GM06990 (cell line): Measurements from ENCODE around the gene RBPMS2.

Experiments
- DNase-seq: peaks from one replicate; pipeline ENCODE4 v3.0.0-alpha.2; 2011; ENCODE audit not compliant: insufficient read length; ENCODE audit errors: extremely low read depth
- H3K27me3 ChIP-seq: replicated peaks from 2 replicates; pipeline ENCODE4 v1.6.0; 2011; ENCODE audit warnings: low read length; ENCODE audit not compliant: control insufficient read depth, insufficient read depth
- H3K36me3 ChIP-seq: 2 replicates; pipeline ENCODE4 v1.5.1; 2011; ENCODE audit warnings: low read length; ENCODE audit not compliant: control insufficient read depth, insufficient read depth
- H3K4me3 ChIP-seq: replicated peaks from 2 replicates; pipeline ENCODE4 v1.5.1; 2011; ENCODE audit warnings: low read depth, mild to moderate bottlenecking, control low read depth, low read length
- TF ChIP-seq, protein P1 (sequence below): IDR thresholded peaks from 2 replicates; pipeline ENCODE4 v1.5.1; 2011; ENCODE audit warnings: low read length, control low read depth, mild to moderate bottlenecking, inconsistent platforms; ENCODE audit not compliant: insufficient read depth, poor library complexity, severe bottlenecking

Gene RBPMS2

DNA sequence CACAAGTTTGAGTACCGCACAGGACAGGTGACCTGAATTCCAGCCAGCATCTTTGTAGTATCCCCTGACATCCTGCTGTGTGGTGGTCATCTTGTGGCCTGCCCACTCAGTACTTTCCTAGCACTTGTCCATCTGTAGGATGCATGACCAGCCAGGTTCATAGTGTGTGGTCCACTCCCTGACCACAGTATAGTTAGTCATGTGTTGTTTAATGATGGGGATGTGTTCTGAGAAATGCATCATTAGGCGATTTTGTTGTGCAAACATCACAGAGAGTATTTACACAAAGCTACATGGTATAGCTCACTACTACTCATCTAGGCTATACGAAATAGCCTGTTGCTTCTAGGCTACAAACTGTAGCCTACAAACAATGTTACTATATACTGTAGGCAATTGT lies 16.9 kb upstream of the RBPMS2 start:
- TF ChIP-seq, protein P1, sequence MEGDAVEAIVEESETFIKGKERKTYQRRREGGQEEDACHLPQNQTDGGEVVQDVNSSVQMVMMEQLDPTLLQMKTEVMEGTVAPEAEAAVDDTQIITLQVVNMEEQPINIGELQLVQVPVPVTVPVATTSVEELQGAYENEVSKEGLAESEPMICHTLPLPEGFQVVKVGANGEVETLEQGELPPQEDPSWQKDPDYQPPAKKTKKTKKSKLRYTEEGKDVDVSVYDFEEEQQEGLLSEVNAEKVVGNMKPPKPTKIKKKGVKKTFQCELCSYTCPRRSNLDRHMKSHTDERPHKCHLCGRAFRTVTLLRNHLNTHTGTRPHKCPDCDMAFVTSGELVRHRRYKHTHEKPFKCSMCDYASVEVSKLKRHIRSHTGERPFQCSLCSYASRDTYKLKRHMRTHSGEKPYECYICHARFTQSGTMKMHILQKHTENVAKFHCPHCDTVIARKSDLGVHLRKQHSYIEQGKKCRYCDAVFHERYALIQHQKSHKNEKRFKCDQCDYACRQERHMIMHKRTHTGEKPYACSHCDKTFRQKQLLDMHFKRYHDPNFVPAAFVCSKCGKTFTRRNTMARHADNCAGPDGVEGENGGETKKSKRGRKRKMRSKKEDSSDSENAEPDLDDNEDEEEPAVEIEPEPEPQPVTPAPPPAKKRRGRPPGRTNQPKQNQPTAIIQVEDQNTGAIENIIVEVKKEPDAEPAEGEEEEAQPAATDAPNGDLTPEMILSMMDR = no peak
- H3K36me3 ChIP-seq = no peaks in the 10 kb centered on the region
- H3K4me3 ChIP-seq = no peak overlapping the region
- DNase-seq = no peak
- H3K27me3 ChIP-seq = no peaks in the 10 kb centered on the region

DNA sequence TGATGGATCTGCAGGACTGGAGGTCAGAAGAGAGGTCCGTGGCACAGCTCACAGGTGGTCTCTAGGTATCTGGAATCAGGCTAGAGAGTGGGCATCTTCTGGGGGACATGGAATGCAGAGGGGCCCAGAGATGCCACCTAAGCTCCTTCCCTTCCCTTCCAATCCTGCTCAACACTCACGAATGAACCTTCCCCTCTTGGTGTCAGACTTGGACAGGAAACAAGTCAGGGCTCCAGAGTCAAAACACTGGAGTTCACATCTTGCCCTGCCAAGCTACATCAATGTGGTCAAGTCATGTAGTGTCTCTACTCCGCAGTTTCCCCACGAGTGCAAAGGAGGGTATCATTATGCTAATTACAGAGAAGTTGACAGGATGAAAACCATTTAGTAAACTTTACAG lies 16.0 kb upstream of the RBPMS2 start:
- DNase-seq = no peak
- TF ChIP-seq, protein P1 = no peak
- H3K4me3 ChIP-seq = no peak overlapping the region
- H3K36me3 ChIP-seq = no peaks in the 10 kb centered on the region
- no peaks in the 10 kb centered on the region for H3K27me3 ChIP-seq

DNA sequence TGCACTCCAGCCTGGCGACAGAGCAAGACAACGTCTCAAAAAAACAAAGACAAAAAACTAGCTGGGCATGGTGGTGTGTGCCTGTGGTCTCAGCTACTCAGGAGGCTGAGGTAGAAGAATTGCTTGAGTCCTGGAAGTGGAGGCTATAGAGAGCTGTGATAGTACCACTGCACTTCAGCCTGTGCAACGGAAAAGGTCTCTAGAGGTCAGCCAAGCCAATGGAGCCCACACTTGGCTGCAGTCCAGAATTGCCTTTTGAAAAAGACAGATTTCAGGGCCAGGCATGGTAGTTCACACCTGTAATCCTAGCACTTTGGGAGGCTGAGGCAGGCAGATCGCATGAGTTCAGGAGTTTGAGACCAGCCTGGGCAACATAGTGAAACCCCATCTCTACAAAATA lies 8.4 kb upstream of the RBPMS2 start:
- Histone ChIP-seq H3K4me3 (no peak overlapping the region), H3K27me3 (no peaks in the 10 kb centered on the region), H3K36me3 (no peaks in the 10 kb centered on the region)
- no peak for DNase-seq
- TF ChIP-seq, protein P1 = no peak

DNA sequence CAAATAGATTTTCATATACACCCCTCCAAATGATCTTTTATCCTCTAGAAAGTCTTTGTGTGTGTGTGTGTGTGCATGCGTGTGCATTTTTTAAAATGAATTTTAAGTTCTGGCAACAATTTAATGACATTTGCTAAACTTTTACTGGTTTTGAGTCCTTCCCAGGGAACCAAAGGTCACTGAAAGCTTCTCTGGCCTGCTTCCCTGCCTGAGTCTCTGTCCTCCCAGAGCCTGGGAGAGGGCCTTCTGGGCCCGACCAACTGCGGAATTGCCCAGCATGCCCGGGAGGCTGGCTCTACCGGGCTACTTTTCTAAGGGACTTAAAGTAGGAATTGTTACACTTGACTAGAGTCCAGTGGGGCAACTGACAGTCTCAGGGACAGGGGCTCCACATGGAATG lies 7.4 kb upstream of the RBPMS2 start:
- H3K36me3 ChIP-seq = no peaks in the 10 kb centered on the region
- DNase-seq = no peak
- TF ChIP-seq, protein P1 = no peak
- H3K27me3 ChIP-seq = no peaks in the 10 kb centered on the region
- H3K4me3 ChIP-seq = no peak overlapping the region

DNA sequence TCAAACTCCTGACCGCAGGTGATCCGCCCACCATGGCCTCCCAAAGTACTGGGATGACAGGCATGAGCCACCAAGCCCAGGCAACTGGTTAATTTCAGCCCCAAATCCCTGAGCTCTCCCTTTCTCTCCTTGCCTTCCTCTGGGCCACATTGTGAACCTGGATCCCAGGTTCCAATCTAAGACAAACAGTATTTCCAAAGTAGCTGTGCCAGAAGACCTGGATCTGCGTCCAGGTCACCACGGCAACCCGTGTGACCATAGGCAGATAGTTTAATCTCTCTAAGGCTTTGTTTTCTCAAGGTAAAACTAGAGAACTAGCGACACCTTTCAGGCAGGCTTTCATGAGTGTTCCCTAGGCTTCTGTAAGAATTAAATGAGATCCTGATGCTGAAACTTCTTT lies 5.9 kb upstream of the RBPMS2 start:
- H3K36me3 ChIP-seq = no peaks in the 10 kb centered on the region
- no peak for DNase-seq
- no peaks in the 10 kb centered on the region for H3K27me3 ChIP-seq
- TF ChIP-seq, protein P1 = no peak
- H3K4me3 ChIP-seq = no peak overlapping the region

DNA sequence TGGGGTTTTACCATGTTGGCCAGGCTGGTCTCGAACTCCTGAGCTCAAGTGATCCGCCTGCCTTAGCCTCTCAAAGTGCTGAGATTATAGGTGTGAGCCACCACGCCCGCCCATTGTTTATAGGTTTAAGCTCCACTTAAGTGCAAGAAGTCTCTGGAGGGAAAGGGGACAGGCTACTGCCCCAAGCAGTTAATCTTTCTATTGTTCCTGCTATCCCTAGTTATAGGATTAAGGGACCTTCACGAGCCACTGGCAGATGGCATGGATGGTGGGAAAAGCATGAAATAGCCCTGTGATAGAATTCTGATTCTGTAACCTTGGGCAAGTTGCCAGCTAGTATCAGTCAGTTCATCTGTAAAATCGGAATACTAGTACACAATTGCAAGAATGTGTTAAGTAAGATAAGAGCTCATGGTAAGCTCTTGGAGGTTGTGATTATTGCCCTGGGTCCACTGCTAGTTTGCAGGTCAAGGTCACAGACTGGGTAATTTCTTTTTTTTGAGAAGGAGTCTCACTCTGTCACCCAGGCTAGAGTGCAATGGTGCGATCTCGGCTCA lies 5.3 kb upstream of the RBPMS2 start:
- H3K36me3 ChIP-seq = no peaks in the 10 kb centered on the region
- TF ChIP-seq, protein P1 = no peak
- H3K4me3 ChIP-seq = no peak overlapping the region
- no peaks in the 10 kb centered on the region; the same call in 1 of the 2 replicates for H3K27me3 ChIP-seq
- no peak for DNase-seq
